H9 (cell line): ENCODE results near the gene NPAS3. TPM values are rescaled to one million over a fixed set of nuclear protein-coding genes. Genes with fewer than 3 reads are reported as not detected.

Source experiments
- DNase-seq: peaks from one replicate; pipeline ENCODE4 v3.0.0-alpha.2; 2017
- H2AFZ ChIP-seq: one replicate; pipeline ENCODE4 v1.6.1; 2013; ENCODE audit warnings: mild to moderate bottlenecking, low read length, control low read depth, moderate library complexity
- H2AK5ac ChIP-seq: 2 replicates; pipeline ENCODE4 v1.6.1; 2013; ENCODE audit warnings: low read length, control low read depth, mixed read lengths; ENCODE audit not compliant: insufficient read length
- H2BK120ac ChIP-seq: one replicate; pipeline ENCODE4 v1.6.1; 2013; ENCODE audit warnings: low read depth, mild to moderate bottlenecking, low read length, control low read depth, inconsistent platforms; ENCODE audit not compliant: poor library complexity, severe bottlenecking
- H2BK12ac ChIP-seq: 2 replicates; pipeline ENCODE4 v1.6.1; 2013; ENCODE audit warnings: low read length, control low read depth, mixed read lengths, low read depth; ENCODE audit not compliant: insufficient read length
- H2BK15ac ChIP-seq: 2 replicates; pipeline ENCODE4 v1.6.1; 2013; ENCODE audit warnings: low read depth, low read length, control low read depth
- H2BK20ac ChIP-seq: one replicate; pipeline ENCODE4 v1.6.1; 2013; ENCODE audit warnings: low read depth, mild to moderate bottlenecking, low read length, control low read depth, inconsistent platforms; ENCODE audit not compliant: poor library complexity, severe bottlenecking
- H2BK5ac ChIP-seq: 2 replicates; pipeline ENCODE4 v1.6.1; 2013; ENCODE audit warnings: low read length, control low read depth, mixed read lengths; ENCODE audit not compliant: insufficient read length
- H3K14ac ChIP-seq: 2 replicates; pipeline ENCODE4 v1.6.1; 2013; ENCODE audit warnings: low read length, control low read depth; ENCODE audit not compliant: insufficient read depth
- H3K18ac ChIP-seq: 2 replicates; pipeline ENCODE4 v1.6.1; 2013; ENCODE audit warnings: low read depth, mild to moderate bottlenecking, mixed read lengths, low read length, control low read depth; ENCODE audit not compliant: insufficient read length
- H3K23ac ChIP-seq: 2 replicates; pipeline ENCODE4 v1.6.1; 2013; ENCODE audit warnings: low read length, control low read depth, mixed read lengths, low read depth; ENCODE audit not compliant: insufficient read length
- H3K23me2 ChIP-seq: 2 replicates; pipeline ENCODE4 v1.6.1; 2013; ENCODE audit warnings: low read depth, mild to moderate bottlenecking, mixed read lengths, low read length, control low read depth; ENCODE audit not compliant: insufficient read length, poor library complexity, severe bottlenecking
- H3K27ac ChIP-seq: 2 replicates; pipeline ENCODE4 v1.5.1; 2013; ENCODE audit warnings: low read length, control low read depth, mixed read lengths, low read depth; ENCODE audit not compliant: insufficient read length
- H3K27me3 ChIP-seq: 2 replicates; pipeline ENCODE4 v1.6.1; 2013; ENCODE audit warnings: low read length, control low read depth, inconsistent platforms; ENCODE audit not compliant: insufficient read depth
- H3K4ac ChIP-seq: 2 replicates; pipeline ENCODE4 v1.6.1; 2013; ENCODE audit warnings: low read depth, mild to moderate bottlenecking, control low read depth, inconsistent platforms, low read length, moderate library complexity
- H3K4me1 ChIP-seq: 2 replicates; pipeline ENCODE4 v1.6.1; 2013; ENCODE audit warnings: low read length, control low read depth, inconsistent platforms; ENCODE audit not compliant: insufficient read depth
- H3K4me2 ChIP-seq: 2 replicates; pipeline ENCODE4 v1.6.1; 2013; ENCODE audit warnings: low read length, control low read depth, mixed read lengths; ENCODE audit not compliant: insufficient read length, insufficient read depth
- H3K56ac ChIP-seq: 2 replicates; pipeline ENCODE4 v1.6.1; 2013; ENCODE audit warnings: low read depth, mild to moderate bottlenecking, mixed read lengths, low read length, control low read depth; ENCODE audit not compliant: insufficient read length
- H3K79me1 ChIP-seq: 2 replicates; pipeline ENCODE4 v1.6.1; 2013; ENCODE audit warnings: low read depth, mild to moderate bottlenecking, moderate library complexity, low read length, control low read depth, inconsistent platforms; ENCODE audit not compliant: insufficient read depth, poor library complexity, severe bottlenecking
- H3K79me2 ChIP-seq: 2 replicates; pipeline ENCODE4 v1.6.1; 2013; ENCODE audit warnings: low read length, control low read depth, inconsistent platforms; ENCODE audit not compliant: insufficient read depth
- H3K9ac ChIP-seq: 2 replicates; pipeline ENCODE4 v1.6.1; 2013; ENCODE audit warnings: low read length, control low read depth, mixed read lengths; ENCODE audit not compliant: insufficient read length; ENCODE audit errors: extremely low read depth
- H3K9me3 ChIP-seq: one replicate; pipeline ENCODE4 v1.6.1; 2013; ENCODE audit warnings: low read depth, low read length, inconsistent platforms; ENCODE audit not compliant: control insufficient read depth
- H3T11ph ChIP-seq: one replicate; pipeline ENCODE4 v1.6.1; 2013; ENCODE audit warnings: mild to moderate bottlenecking, low read length, control low read depth, inconsistent platforms
- H4K20me1 ChIP-seq: one replicate; pipeline ENCODE4 v1.6.1; 2013; ENCODE audit not compliant: control insufficient read depth, insufficient read length, insufficient read depth
- H4K5ac ChIP-seq: 2 replicates; pipeline ENCODE4 v1.6.1; 2013; ENCODE audit warnings: low read depth, mild to moderate bottlenecking, mixed read lengths, low read length, control low read depth; ENCODE audit not compliant: insufficient read length
- H4K8ac ChIP-seq: replicated peaks from 2 replicates; pipeline ENCODE4 v1.6.1; 2013; ENCODE audit warnings: low read length, control low read depth, mixed read lengths, low read depth; ENCODE audit not compliant: insufficient read length
- H4K91ac ChIP-seq: 2 replicates; pipeline ENCODE4 v1.6.1; 2013; ENCODE audit warnings: low read depth, mild to moderate bottlenecking, moderate library complexity, mixed read lengths, low read length, control low read depth; ENCODE audit not compliant: insufficient read length
- H3K27ac Mint-ChIP-seq, 3 experiments: 2 replicates in 2 of 3; 3 replicates in 1 of 3; pipeline ENCODE4 v1.8.0; 2020 to 2021; ENCODE audit warnings: mixed read lengths in 3 of 3, mild to moderate bottlenecking in 1 of 3, moderate library complexity in 1 of 3
- H3K27me3 Mint-ChIP-seq: 2 replicates; pipeline ENCODE4 v1.8.0; 2021; ENCODE audit warnings: low read depth, mild to moderate bottlenecking, moderate library complexity, mixed read lengths
- H3K36me3 Mint-ChIP-seq, 3 experiments: 2 replicates in 2 of 3; 3 replicates in 1 of 3; pipeline ENCODE4 v1.8.0; 2020 to 2021; ENCODE audit warnings: low read depth in 3 of 3, mixed read lengths in 3 of 3; ENCODE audit not compliant: insufficient read depth in 1 of 3
- H3K4me1 Mint-ChIP-seq, 2 experiments: 2 replicates each; pipeline ENCODE4 v1.8.0; 2020; ENCODE audit warnings: mixed read lengths in 2 of 2
- H3K4me3 Mint-ChIP-seq, 2 experiments: 2 replicates in 1 of 2; 3 replicates in 1 of 2; pipeline ENCODE4 v1.8.0; 2020 to 2021; ENCODE audit warnings: mild to moderate bottlenecking in 2 of 2, mixed read lengths in 2 of 2, moderate library complexity in 1 of 2
- H3K9me3 Mint-ChIP-seq, 2 experiments: 2 replicates in 1 of 2; 3 replicates in 1 of 2; pipeline ENCODE4 v1.8.0; 2020; ENCODE audit warnings: mild to moderate bottlenecking in 2 of 2, mixed read lengths in 2 of 2, moderate library complexity in 1 of 2
- CTCF ChIP-seq: fragments of 200-600 bp; sonication (generic); conservative IDR thresholded peaks from 3 replicates; pipeline ENCODE4 v1.8.0; 2021; ENCODE audit warnings: antibody characterized with exemption, mild to moderate bottlenecking
- WGBS: extraction: QIAGEN DNeasy Blood & Tissue Kit; methylation state at CpG from one replicate; pipeline ENCODE4 v1.1.7; 2013; ENCODE audit warnings: missing lambda C conversion rate, low lambda C conversion rate, mixed read lengths; ENCODE audit not compliant: insufficient read length; ENCODE audit errors: extremely low coverage; 5-methylcytosine and 5-hydroxymethylcytosine counted together
- total RNA-seq: library from RNA; stranded (reverse); gene quantifications from 2 replicates; pipeline ENCODE4 v1.2.1, GENCODE V29; 2021

The NPAS3 gene
- total RNA-seq, 1 experiment from 2014 or later: 0.17 TPM

GRCh38 chr14:32984241-32984930, 45.7 kb downstream of the NPAS3 start:
- H3K27ac Mint-ChIP-seq: no peak overlapping the region
- Histone ChIP-seq H2BK20ac (no peak overlapping the region), H3K27me3 (no peaks in the 10 kb centered on the region), H4K8ac (no peak overlapping the region), H2BK12ac (no peak overlapping the region), H2BK15ac (no peak overlapping the region), H3K79me1 (no peaks in the 10 kb centered on the region), H3K4me2 (no peak overlapping the region), H3K56ac (no peak overlapping the region), H4K20me1 (no peaks in the 10 kb centered on the region), H2BK120ac (no peak overlapping the region), H3K18ac (no peak overlapping the region), H3K23ac (no peak overlapping the region), H3K9me3 (no peaks in the 10 kb centered on the region), H3K14ac (no peak overlapping the region), H2AFZ (no peak overlapping the region), H3T11ph (no peak overlapping the region), H3K23me2 (no peaks in the 10 kb centered on the region), H2AK5ac (no peak overlapping the region), H4K5ac (no peak overlapping the region), H3K4ac (no peak overlapping the region), H3K4me1 (no peaks in the 10 kb centered on the region), H3K79me2 (no peaks in the 10 kb centered on the region), H4K91ac (no peak overlapping the region), H3K9ac (no peak overlapping the region), H3K27ac (no peak overlapping the region), H2BK5ac (no peak overlapping the region)
- H3K36me3 Mint-ChIP-seq: no peaks in the 10 kb centered on the region
- no CpG with 5 or more reads among the region's 2 CpGs for WGBS
- H3K4me3 Mint-ChIP-seq: no peak overlapping the region
- peaks cover 4 to 7% of the 10 kb centered on the region in 2 experiments for H3K4me1 Mint-ChIP-seq
- TF ChIP-seq CTCF: no peak
- H3K9me3 Mint-ChIP-seq: no peaks in the 10 kb centered on the region
- no peak for DNase-seq
- no peaks in the 10 kb centered on the region for H3K27me3 Mint-ChIP-seq
